GM18873 (cell line): Measurements from ENCODE around the gene LIMK1.
"Not testable (repeated sequence)": the region's sequence is repeated elsewhere in the genome, so short reads cannot be mapped to it uniquely, and the experiment has no call there.

Source experiments
- ATAC-seq: cut with Tn5 transposase; IDR thresholded peaks from one replicate; pipeline ENCODE4 v1.9.1; 2021; ENCODE audit warnings: mild to moderate bottlenecking, moderate library complexity, moderate number of reproducible peaks; ENCODE audit not compliant: unreplicated experiment, low FRiP score

LIMK1 gene

GRCh38 chr7:74083117-74083876, at the start of gene LIMK1:
LIMK1 (plus strand) TSS chr7:74083804; CDS start chr7:74083991, 187 bp downstream.
- no peak for ATAC-seq

GRCh38 chr7:74037609-74038008, 46.0 kb upstream of the LIMK1 start:
- ATAC-seq: no peak

- no peak for ATAC-seq
These were observed 45.2 kb upstream of the LIMK1 start for GRCh38 chr7:74038194-74038961.

GRCh38 chr7:74039337-74039736, 44.3 kb upstream of the LIMK1 start:
- no peak for ATAC-seq

- no peak for ATAC-seq
These were observed 43.4 kb upstream of the LIMK1 start for GRCh38 chr7:74040101-74040790.

- ATAC-seq: no peak
These were observed 42.6 kb upstream of the LIMK1 start for GRCh38 chr7:74040791-74041520.

GRCh38 chr7:74042746-74043522, 40.7 kb upstream of the LIMK1 start:
- ATAC-seq: no peak

- no peak for ATAC-seq
These were observed 40.1 kb upstream of the LIMK1 start for GRCh38 chr7:74043523-74043951.

- ATAC-seq: no peak
These were observed 38.9 kb upstream of the LIMK1 start for GRCh38 chr7:74044366-74045350.

- not testable (repeated sequence) for ATAC-seq
These were observed 37.0 kb upstream of the LIMK1 start for GRCh38 chr7:74046581-74046980.

- ATAC-seq: no peak
These were observed 35.7 kb upstream of the LIMK1 start for GRCh38 chr7:74047804-74048380.

- no peak for ATAC-seq
These were observed 34.5 kb upstream of the LIMK1 start for GRCh38 chr7:74048999-74049599.

GRCh38 chr7:74049997-74050798, 33.4 kb upstream of the LIMK1 start:
- ATAC-seq: no peak

- ATAC-seq: no peak
These were observed 32.4 kb upstream of the LIMK1 start for GRCh38 chr7:74051193-74051592.

GRCh38 chr7:74051629-74052410, 31.8 kb upstream of the LIMK1 start:
- no peak for ATAC-seq

GRCh38 chr7:74052628-74053027, 31.0 kb upstream of the LIMK1 start:
- no peak for ATAC-seq
